Hepatocyte (in vitro differentiated cells): Measurements from ENCODE around the gene DGKZ.

Experiments
- EZH2phosphoT487 ChIP-seq: fragments of 200-600 bp; sonication (generic); IDR thresholded peaks from one replicate; pipeline ENCODE4 v1.6.1; 2018; ENCODE audit warnings: antibody characterized with exemption, mild to moderate bottlenecking, low read depth, moderate library complexity; ENCODE audit not compliant: unreplicated experiment, severe bottlenecking
- TF ChIP-seq, protein P1 (sequence below): fragments of 200-600 bp; sonication (generic); IDR thresholded peaks from 2 replicates; pipeline ENCODE4 v1.5.1; 2016; ENCODE audit warnings: antibody characterized with exemption, mild to moderate bottlenecking; ENCODE audit not compliant: poor library complexity

DNA sequence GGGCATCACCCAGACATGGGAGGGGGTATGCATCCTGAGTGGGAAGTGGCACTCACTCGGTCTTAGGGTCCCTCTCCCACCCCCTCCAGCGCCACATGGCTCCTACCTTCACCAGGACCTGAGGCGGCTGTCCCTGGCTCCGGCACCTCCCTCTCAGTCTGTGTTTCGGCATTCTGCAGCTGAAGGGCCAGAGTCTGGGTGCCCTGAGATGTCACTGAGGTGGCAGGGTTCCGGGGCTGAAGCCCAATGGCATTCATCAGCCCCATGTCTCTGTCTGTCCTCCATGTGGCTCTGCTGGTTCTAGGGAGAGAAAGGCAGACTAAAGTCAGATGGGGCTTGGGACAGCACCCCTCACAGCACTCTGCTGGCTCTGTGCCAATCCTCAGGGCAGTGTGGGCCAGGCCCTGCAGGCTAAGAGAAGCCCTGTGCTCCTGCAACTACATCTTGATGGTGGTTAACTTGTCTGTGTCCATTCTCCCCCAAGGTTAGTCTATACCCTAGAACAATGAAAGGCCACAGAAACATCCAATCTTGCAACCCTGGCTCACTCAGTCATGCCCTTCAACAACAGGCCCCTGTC is 61.2 kb downstream of the DGKZ start:
- TF ChIP-seq, protein P1, sequence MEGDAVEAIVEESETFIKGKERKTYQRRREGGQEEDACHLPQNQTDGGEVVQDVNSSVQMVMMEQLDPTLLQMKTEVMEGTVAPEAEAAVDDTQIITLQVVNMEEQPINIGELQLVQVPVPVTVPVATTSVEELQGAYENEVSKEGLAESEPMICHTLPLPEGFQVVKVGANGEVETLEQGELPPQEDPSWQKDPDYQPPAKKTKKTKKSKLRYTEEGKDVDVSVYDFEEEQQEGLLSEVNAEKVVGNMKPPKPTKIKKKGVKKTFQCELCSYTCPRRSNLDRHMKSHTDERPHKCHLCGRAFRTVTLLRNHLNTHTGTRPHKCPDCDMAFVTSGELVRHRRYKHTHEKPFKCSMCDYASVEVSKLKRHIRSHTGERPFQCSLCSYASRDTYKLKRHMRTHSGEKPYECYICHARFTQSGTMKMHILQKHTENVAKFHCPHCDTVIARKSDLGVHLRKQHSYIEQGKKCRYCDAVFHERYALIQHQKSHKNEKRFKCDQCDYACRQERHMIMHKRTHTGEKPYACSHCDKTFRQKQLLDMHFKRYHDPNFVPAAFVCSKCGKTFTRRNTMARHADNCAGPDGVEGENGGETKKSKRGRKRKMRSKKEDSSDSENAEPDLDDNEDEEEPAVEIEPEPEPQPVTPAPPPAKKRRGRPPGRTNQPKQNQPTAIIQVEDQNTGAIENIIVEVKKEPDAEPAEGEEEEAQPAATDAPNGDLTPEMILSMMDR: no peak
- no peak for TF ChIP-seq EZH2phosphoT487
